WTC11 (cell line): ENCODE measurements around the gene MACC1.

Experiments
- CREM ChIP-seq: sonication (generic); formaldehyde crosslinking; IDR thresholded peaks from 2 replicates; pipeline ENCODE4 v1.8.1; 2022; ENCODE audit warnings: mild to moderate bottlenecking, missing genetic modification reagents, moderate library complexity
- CTCF ChIP-seq: fragments of 200-600 bp; IDR thresholded peaks from 2 replicates; pipeline ENCODE4 v1.8.0; 2022; ENCODE audit warnings: antibody characterized with exemption
- ELF4 ChIP-seq: sonication (generic); formaldehyde crosslinking; IDR thresholded peaks from 2 replicates; pipeline ENCODE4 v1.8.1; 2022; ENCODE audit warnings: low read depth, mild to moderate bottlenecking, moderate library complexity, missing genetic modification reagents
- JUN ChIP-seq: sonication (generic); formaldehyde crosslinking; IDR thresholded peaks from 2 replicates; pipeline ENCODE4 v1.8.0; 2023; ENCODE audit warnings: mild to moderate bottlenecking, missing genetic modification reagents
- SP1 ChIP-seq: sonication (generic); formaldehyde crosslinking; conservative IDR thresholded peaks from 2 replicates; pipeline ENCODE4 v1.8.1; 2022; ENCODE audit warnings: missing genetic modification reagents
- USF1 ChIP-seq: sonication (generic); formaldehyde crosslinking; IDR thresholded peaks from 2 replicates; pipeline ENCODE4 v1.8.0; 2022; ENCODE audit warnings: mild to moderate bottlenecking, missing genetic modification reagents
- ZNF138 ChIP-seq: sonication (generic); formaldehyde crosslinking; conservative IDR thresholded peaks from 2 replicates; pipeline ENCODE4 v1.8.1; 2022; ENCODE audit warnings: mild to moderate bottlenecking, moderate library complexity, missing genetic modification reagents
- TF ChIP-seq, protein P1 (sequence below): sonication (generic); formaldehyde crosslinking; IDR thresholded peaks from 2 replicates; pipeline ENCODE4 v1.8.0; 2022; ENCODE audit warnings: mild to moderate bottlenecking, missing genetic modification reagents
- TF ChIP-seq, protein P2 (sequence below): sonication (generic); formaldehyde crosslinking; IDR thresholded peaks from 2 replicates; pipeline ENCODE4 v1.8.1; 2022; ENCODE audit warnings: missing genetic modification reagents, borderline replicate concordance

- no peak for TF ChIP-seq ELF4
- TF ChIP-seq CTCF = no peak
- TF ChIP-seq, protein P1, sequence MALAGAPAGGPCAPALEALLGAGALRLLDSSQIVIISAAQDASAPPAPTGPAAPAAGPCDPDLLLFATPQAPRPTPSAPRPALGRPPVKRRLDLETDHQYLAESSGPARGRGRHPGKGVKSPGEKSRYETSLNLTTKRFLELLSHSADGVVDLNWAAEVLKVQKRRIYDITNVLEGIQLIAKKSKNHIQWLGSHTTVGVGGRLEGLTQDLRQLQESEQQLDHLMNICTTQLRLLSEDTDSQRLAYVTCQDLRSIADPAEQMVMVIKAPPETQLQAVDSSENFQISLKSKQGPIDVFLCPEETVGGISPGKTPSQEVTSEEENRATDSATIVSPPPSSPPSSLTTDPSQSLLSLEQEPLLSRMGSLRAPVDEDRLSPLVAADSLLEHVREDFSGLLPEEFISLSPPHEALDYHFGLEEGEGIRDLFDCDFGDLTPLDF = no peak
- TF ChIP-seq ZNF138 (CRISPR knock-in tag) = no peak
- TF ChIP-seq USF1 (CRISPR knock-in tag) = no peak
- TF ChIP-seq SP1 (CRISPR knock-in tag) = no peak
- TF ChIP-seq CREM (CRISPR knock-in tag) = no peak
- TF ChIP-seq, protein P2, sequence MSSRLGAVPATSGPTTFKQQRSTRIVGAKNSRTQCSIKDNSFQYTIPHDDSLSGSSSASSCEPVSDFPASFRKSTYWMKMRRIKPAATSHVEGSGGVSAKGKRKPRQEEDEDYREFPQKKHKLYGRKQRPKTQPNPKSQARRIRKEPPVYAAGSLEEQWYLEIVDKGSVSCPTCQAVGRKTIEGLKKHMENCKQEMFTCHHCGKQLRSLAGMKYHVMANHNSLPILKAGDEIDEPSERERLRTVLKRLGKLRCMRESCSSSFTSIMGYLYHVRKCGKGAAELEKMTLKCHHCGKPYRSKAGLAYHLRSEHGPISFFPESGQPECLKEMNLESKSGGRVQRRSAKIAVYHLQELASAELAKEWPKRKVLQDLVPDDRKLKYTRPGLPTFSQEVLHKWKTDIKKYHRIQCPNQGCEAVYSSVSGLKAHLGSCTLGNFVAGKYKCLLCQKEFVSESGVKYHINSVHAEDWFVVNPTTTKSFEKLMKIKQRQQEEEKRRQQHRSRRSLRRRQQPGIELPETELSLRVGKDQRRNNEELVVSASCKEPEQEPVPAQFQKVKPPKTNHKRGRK = no peak
- no peak for TF ChIP-seq JUN (CRISPR knock-in tag)
Observed at GRCh38 chr7:20213378-20213777, 3.8 kb downstream of the MACC1 start.
